Renal pelvis (tissue), 12 donors: ENCODE data around the gene GOLGA1. TPM values are rescaled to one million over a fixed set of nuclear protein-coding genes. Genes with fewer than 3 reads are reported as not detected.
"Not testable (repeated sequence)": the region's sequence is repeated elsewhere in the genome, so short reads cannot be mapped to it uniquely, and the experiment has no call there.

Experiments used
- DNase-seq: peaks from one replicate; pipeline ENCODE4 v3.0.0-alpha.2; 2013
- long read RNA-seq, 16 experiments: transcript quantifications; one replicate each; lab custom pipeline, GENCODE V29; 2026
- polyA plus RNA-seq, 3 donors: library from polyadenylated mRNA; unstranded; fragments of 120-200 nt; gene quantifications; one replicate each; pipeline ENCODE4 v1.2.1, GENCODE V29; 2013; ENCODE audit not compliant: insufficient read length in 3 of 3

GOLGA1 gene, protein sequence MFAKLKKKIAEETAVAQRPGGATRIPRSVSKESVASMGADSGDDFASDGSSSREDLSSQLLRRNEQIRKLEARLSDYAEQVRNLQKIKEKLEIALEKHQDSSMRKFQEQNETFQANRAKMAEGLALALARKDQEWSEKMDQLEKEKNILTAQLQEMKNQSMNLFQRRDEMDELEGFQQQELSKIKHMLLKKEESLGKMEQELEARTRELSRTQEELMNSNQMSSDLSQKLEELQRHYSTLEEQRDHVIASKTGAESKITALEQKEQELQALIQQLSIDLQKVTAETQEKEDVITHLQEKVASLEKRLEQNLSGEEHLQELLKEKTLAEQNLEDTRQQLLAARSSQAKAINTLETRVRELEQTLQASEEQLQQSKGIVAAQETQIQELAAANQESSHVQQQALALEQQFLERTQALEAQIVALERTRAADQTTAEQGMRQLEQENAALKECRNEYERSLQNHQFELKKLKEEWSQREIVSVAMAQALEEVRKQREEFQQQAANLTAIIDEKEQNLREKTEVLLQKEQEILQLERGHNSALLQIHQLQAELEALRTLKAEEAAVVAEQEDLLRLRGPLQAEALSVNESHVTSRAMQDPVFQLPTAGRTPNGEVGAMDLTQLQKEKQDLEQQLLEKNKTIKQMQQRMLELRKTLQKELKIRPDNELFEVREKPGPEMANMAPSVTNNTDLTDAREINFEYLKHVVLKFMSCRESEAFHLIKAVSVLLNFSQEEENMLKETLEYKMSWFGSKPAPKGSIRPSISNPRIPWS
- polyA plus RNA-seq: 10 to 100 TPM; 15.3 to 21.9 (median 16.5) TPM
- long read RNA-seq, donor 1, partial matches to known transcripts: 0 of 4 reads
- long read RNA-seq, donor 1, other reads (novel, unspliced or antisense): 0 of 4 reads
- long read RNA-seq, donor 2, partial matches to known transcripts: 0 of 2 reads
- long read RNA-seq, donor 2, other reads (novel, unspliced or antisense): 0 of 2 reads
- long read RNA-seq, donor 3, partial matches to known transcripts: 0 of 3 reads
- long read RNA-seq, donor 3, other reads (novel, unspliced or antisense): 0 of 3 reads
- long read RNA-seq, donor 4, full-length matches to known transcripts: 3 of 3 reads
- long read RNA-seq, donor 4, partial matches to known transcripts: 0 of 3 reads
- long read RNA-seq, donor 4, other reads (novel, unspliced or antisense): 0 of 3 reads
- long read RNA-seq, donor 5: 0 reads
- long read RNA-seq, donor 6, full-length matches to known transcripts: 8 of 8 reads
- long read RNA-seq, donor 6, partial matches to known transcripts: 0 of 8 reads
- long read RNA-seq, donor 6, other reads (novel, unspliced or antisense): 0 of 8 reads
- long read RNA-seq, donor 7, full-length matches to known transcripts: 5 of 5 reads
- long read RNA-seq, donor 7, partial matches to known transcripts: 0 of 5 reads
- long read RNA-seq, donor 7, other reads (novel, unspliced or antisense): 0 of 5 reads
- long read RNA-seq, donor 8, partial matches to known transcripts: 0 of 2 reads
- long read RNA-seq, donor 8, other reads (novel, unspliced or antisense): 0 of 2 reads
- long read RNA-seq, donor 9, partial matches to known transcripts: 0 of 2 reads
- long read RNA-seq, donor 9, other reads (novel, unspliced or antisense): 0 of 2 reads
- long read RNA-seq, donor 10, transcript GOLGA1-206 (1 exons, 886 nt): major isoform, 7 of 13 reads
- long read RNA-seq, donor 10, partial matches to known transcripts: 6 of 13 reads
- long read RNA-seq, donor 10, other reads (novel, unspliced or antisense): 0 of 13 reads
- long read RNA-seq, donor 11, full-length matches to known transcripts: 3 of 3 reads
- long read RNA-seq, donor 11, partial matches to known transcripts: 0 of 3 reads
- long read RNA-seq, donor 11, other reads (novel, unspliced or antisense): 0 of 3 reads
- long read RNA-seq, donor 12, partial matches to known transcripts: 0 of 1 reads
- long read RNA-seq, donor 12, other reads (novel, unspliced or antisense): 0 of 1 reads
- long read RNA-seq, donor 13, transcript GOLGA1-206 (1 exons, 886 nt): major isoform, 5 of 5 reads
- long read RNA-seq, donor 13, partial matches to known transcripts: 0 of 5 reads
- long read RNA-seq, donor 13, other reads (novel, unspliced or antisense): 0 of 5 reads
- long read RNA-seq, donor 14: 0 reads
- long read RNA-seq, donor 15, full-length matches to known transcripts: 6 of 6 reads
- long read RNA-seq, donor 15, partial matches to known transcripts: 0 of 6 reads
- long read RNA-seq, donor 15, other reads (novel, unspliced or antisense): 0 of 6 reads
- long read RNA-seq, donor 16, full-length matches to known transcripts: 3 of 3 reads
- long read RNA-seq, donor 16, partial matches to known transcripts: 0 of 3 reads
- long read RNA-seq, donor 16, other reads (novel, unspliced or antisense): 0 of 3 reads

DNA sequence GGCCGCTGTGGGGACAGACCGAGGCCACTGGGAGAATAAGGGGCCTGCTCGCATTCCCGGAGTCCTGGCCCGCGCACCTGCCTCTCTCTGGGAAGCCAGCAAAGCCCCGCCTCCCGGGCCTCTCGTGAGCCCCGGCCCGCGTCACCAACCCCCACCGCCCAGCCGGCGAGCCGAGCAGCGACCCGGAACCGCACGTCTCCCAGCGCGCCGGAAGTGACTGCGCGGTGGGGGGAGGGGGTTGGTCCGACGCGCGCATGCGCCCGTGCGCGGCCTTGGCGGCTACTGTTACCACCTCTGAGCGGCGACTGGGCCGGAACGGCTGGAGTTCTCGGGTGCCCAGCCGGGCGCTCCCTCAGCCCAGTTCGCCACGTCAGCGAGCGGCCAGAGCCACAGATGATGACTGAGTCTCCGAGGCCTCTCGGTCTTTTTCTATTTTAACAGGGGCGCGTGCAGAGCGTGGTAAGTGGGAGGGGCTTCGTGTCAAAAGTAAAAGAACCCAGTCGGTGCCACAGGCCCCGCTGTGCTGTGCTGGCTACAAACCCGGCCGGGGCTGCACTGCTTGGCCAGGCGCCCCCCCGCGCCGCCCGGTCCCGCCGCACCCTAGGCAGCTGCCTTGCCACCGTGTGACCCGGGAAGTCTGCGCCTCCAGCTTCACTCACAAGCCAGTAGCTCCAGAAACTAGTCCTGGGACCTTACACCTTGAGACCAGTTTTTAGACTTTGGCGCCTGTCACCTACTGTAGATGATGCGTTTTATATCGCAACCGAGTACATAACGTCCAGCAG lies at the start of gene GOLGA1:
TSS of gene GOLGA1 (minus strand) at position 190 of the 785 bp plus-strand sequence. CDS start 2,372 bp downstream, outside the sequence.
- DNase-seq: peak; percentile 95

- DNase-seq: no peak
Measured at GRCh38 chr9:124983698-124984097, 42.8 kb upstream of the GOLGA1 start.

- peak; percentile 9 for DNase-seq
Measured at GRCh38 chr9:124980431-124980830, 39.5 kb upstream of the GOLGA1 start.

- DNase-seq: no peak
Measured at GRCh38 chr9:124975131-124975530, 34.2 kb upstream of the GOLGA1 start.

DNA sequence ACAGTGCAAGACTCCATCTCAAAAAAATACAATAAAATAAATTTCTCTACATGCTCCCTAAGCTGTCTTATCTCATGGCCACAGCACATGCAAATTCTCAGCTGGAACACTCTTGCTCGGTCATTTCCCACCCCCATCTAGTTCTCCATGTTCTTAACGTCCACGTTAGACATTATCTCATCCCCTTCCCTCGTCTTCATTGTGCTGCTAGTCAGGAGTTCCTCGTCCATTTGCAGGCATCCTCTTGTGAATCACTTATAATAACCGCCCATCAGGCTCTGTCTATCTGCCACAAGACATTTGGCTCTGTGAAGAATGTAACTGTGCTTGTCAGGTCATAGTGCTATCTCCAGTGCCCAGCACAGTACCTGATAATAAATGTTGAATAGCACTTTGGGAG lies 32.9 kb upstream of the GOLGA1 start:
- DNase-seq: no peak

GRCh38 chr9:124972241-124972770 lies 31.4 kb upstream of the GOLGA1 start:
- no peak for DNase-seq

- no peak for DNase-seq
Measured at GRCh38 chr9:124969401-124969800, 28.5 kb upstream of the GOLGA1 start.

GRCh38 chr9:124968238-124968637 lies 27.4 kb upstream of the GOLGA1 start:
- no peak for DNase-seq

DNA sequence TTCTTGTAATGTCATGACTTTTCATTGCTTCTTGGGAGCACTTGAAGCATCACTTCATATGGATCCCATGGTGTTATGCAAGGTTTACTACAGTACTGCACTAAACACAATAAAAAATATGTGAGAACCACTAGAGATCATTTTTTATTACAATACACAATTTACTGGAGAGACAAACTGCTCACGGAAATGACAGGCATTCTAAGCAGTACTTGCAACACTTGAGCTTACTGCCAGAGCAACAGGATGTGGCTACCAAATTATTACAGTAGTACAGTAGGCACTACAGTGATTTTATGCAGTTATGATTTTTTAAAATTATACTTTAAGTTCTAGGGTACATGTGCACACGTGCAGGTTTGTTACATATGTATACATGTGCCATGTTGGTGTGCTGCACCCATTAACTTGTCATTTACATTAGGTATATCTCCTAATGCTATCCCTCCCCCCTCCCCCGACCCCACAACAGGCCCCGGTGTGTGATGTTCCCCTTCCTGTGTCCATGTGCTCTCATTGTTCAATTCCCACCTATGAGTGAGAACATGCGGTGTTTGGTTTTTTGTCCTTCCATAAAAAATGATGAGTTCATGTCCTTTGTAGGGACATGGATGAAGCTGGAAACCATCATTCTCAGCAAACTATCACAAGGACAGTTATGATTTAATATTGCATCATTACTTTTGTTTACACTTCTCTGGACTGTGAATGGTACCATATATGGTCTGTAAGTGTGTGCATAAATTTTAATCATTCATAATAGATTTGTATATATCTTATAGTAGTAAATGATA lies 25.1 kb upstream of the GOLGA1 start:
- DNase-seq: not testable (repeated sequence)

- DNase-seq: no peak
Measured at GRCh38 chr9:124964604-124965003, 23.7 kb upstream of the GOLGA1 start.

GRCh38 chr9:124964056-124964455 lies 23.2 kb upstream of the GOLGA1 start:
- DNase-seq: no peak

GRCh38 chr9:124960409-124960752 lies 19.5 kb upstream of the GOLGA1 start:
- no peak for DNase-seq

DNA sequence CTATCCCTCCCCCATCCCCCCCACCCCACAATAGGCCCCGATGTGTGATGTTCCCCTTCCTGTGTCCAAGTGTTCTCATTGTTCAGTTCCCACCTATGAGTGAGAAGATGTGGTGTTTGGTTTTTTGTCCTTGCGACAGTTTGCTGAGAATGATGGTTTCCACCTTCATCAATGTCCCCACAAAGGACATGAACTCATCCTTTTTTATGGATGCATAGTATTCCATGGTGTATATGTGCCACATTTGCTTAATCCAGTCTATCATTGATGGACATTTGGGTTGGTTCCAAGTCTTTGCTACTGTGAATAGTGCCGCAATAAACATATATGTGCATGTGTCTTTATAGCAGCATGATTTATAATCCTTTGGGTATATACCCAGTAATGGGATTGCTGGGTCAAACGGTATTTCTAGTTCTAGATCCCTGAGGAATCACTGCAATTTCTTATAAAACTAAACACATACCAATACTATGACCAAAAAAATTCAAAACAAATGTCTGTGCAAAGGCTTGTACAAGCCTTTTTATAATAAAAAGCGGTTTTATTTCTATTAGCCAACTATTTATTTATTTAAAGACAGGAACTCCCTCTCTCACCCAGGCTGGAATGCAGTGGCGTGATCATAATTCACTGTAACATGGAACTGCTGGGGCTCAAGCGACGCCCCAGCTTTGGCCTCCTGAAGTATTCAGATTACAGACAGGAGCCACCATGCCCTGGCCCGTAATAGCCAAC lies 19.0 kb upstream of the GOLGA1 start:
- not testable (repeated sequence) for DNase-seq

DNA sequence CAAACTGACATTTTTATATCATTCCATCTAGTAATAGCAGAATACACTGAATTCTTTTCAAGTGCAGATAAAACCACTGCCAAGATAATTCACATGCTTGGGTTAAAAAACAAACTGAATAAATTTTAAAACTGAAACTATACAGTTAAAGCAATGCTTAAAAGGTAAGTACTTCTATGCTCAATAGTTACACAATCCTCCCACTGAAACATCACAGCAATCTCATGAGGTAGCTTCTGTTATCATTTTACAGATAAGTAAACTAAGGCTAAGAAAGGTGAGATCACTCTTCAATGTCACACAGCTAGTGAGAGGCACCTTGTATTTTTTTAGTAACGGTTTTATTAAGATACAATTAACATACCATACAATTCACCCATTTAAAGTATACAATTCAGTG lies 13.4 kb upstream of the GOLGA1 start:
- no peak for DNase-seq

DNA sequence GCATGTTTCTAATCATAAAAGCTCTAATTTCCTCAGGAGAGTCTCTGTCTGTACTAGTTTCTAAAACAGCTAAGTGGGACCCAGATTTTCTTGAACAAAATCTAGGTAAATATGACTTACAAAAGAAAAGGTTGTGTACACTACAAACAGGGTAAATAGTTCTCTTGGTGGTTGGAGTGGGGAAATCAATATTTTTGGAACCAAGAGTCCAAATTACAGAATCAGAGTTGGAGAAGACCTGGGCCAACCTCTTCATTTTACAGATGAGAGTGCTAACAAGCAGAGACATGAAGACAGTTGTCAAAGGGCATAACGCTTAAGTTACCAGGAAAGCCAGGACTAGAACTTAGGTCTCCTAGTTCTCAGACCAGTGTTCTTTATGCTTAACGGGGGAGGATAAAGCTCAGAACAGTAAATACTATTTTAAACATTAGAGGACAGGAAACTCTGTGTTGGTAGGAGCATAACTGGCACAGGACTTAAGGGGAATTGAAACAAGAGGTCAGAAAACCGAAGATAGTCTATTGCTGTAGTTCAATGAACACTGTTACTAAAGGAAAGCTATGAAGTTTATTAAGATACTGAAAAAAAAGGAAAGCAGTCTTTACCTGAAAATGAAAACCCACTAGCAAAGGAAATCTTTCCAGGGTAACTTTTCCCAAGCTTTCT lies 9.3 kb upstream of the GOLGA1 start:
- no peak for DNase-seq

- no peak for DNase-seq
Measured at GRCh38 chr9:124949387-124949786, 8.5 kb upstream of the GOLGA1 start.
